Adrenal gland (tissue), 12 donors: Measurements from ENCODE around the gene PXYLP1. TPM values are rescaled to one million over a fixed set of nuclear protein-coding genes. Genes with fewer than 3 reads are reported as not detected.

Experiments
- DNase-seq, 7 donors: peaks; one replicate each; pipeline ENCODE4 v3.0.0-alpha.2; 2019 to 2020
- H3K27ac ChIP-seq, 5 donors: fragments of 200-600 bp; sonication (generic) in 4 of 5; 1 replicate in 3 of 5; 2 replicates in 2 of 5; pipeline versions ENCODE4 v1.5.1 to v1.8.0; 2016 to 2020; ENCODE audit warnings: mild to moderate bottlenecking in 1 of 5
- H3K27me3 ChIP-seq: fragments of 200-600 bp; 2 replicates; pipeline ENCODE4 v1.8.0; 2021
- H3K36me3 ChIP-seq, 2 donors: fragments of 200-600 bp; replicated peaks in 1 of 2; 1 replicate in 1 of 2; 2 replicates in 1 of 2; pipeline versions ENCODE4 v1.5.1 to v1.8.0; 2018 to 2022
- H3K4me1 ChIP-seq, 2 donors: fragments of 200-600 bp; replicated peaks in 1 of 2; 1 replicate in 1 of 2; 2 replicates in 1 of 2; pipeline versions ENCODE4 v1.5.1 to v1.8.0; 2018 to 2021
- H3K4me3 ChIP-seq, 4 donors: fragments of 200-600 bp; sonication (generic) in 3 of 4; one replicate each; pipeline ENCODE4 v1.5.1; 2016 to 2018
- H3K9me3 ChIP-seq, 3 donors: fragments of 200-600 bp; sonication (generic) in 1 of 3; replicated peaks in 1 of 3; 1 replicate in 2 of 3; 2 replicates in 1 of 3; pipeline versions ENCODE4 v1.5.1 to v1.8.0; 2016 to 2021
- CTCF ChIP-seq, 6 experiments: fragments of 450-650 bp in 4 of 6; fragments of 200-600 bp in 2 of 6; sonication (generic) in 1 of 6; IDR thresholded peaks; 1 replicate in 5 of 6; 2 replicates in 1 of 6; pipeline versions ENCODE4 v1.5.1 to v1.8.0; 2016 to 2021; ENCODE audit warnings: antibody characterized with exemption in 6 of 6, mild to moderate bottlenecking in 2 of 6, moderate library complexity in 1 of 6
- POLR2A ChIP-seq, 2 donors: fragments of 450-650 bp; IDR thresholded peaks; one replicate each; pipeline ENCODE4 v1.6.1; 2017; ENCODE audit warnings: antibody characterized with exemption in 2 of 2, mild to moderate bottlenecking in 2 of 2, moderate library complexity in 1 of 2
- WGBS, 4 donors: extraction: QIAGEN DNeasy Blood & Tissue Kit in 2 of 4; methylation state at CpG; one replicate each; pipeline versions ENCODE4 v1.1.5 to v1.1.7; 2013 to 2017; 5-methylcytosine and 5-hydroxymethylcytosine counted together
- intact Hi-C, 2 donors: fragments of 100-400 bp; cut with DNase I; formaldehyde crosslinking; loops; one replicate each; pipeline versions ENCODE4 v1.14.1 to v1.15.0; 2022 to 2023
- polyA plus RNA-seq, 3 donors: library from polyadenylated mRNA; stranded (reverse); fragments of 200-250 nt in 2 of 3; fragments of 350-450 nt in 1 of 3; fragmentation: Illumina TruSeq in 1 of 3; extraction: RNeasy Lipid Tissue Mini Kit (QIAGEN cat#74804) in 1 of 3; gene quantifications; one replicate each; pipeline ENCODE4 v1.2.3, GENCODE V29; 2013 to 2014
- total RNA-seq, 9 donors: library from RNA; depleted of rRNA in 4 of 9; stranded (reverse); fragments of >200 nt in 4 of 9; fragments of 120-200 nt in 1 of 9; fragmentation: NEBNext Ultra II Directional in 1 of 9; extraction: Animal tissue kit (Norgen Biotek cat#: 25700) in 1 of 9; gene quantifications; one replicate each; pipeline versions ENCODE4 v1.1.0 to v1.2.4, GENCODE V29; 2013 to 2023
- donor health status: healthy with polysubstance abuse.
- donor health status: Bipolar disorder and iron deficiency.
- donor health status: DM: yes; HTN: yes; CAD: no.
- donor health status: DM: no; HTN: no; CAD: no.
- donor health status: DM: no; HTN: no; CAD: no.
- donor health status: DM: yes; HTN: yes; CAD: no.

Gene PXYLP1
- total and polyA plus RNA-seq, 12 donors = 5.5 to 22.7 (median 8.1) TPM

- no peak for DNase-seq
- Histone ChIP-seq H3K27ac (no peak overlapping the region), H3K4me1 (peaks cover 7 to 17% of the 10 kb centered on the region in 2 donors), H3K27me3 (no peaks in the 10 kb centered on the region), H3K4me3 (no peak overlapping the region), H3K9me3 (no peaks in the 10 kb centered on the region), H3K36me3 (no peaks in the 10 kb centered on the region)
- no peak for TF ChIP-seq CTCF (IDR thresholded peaks at IDR 0.05)
- TF ChIP-seq POLR2A (IDR thresholded peaks at IDR 0.05) = no peak
- intact Hi-C loops = loop anchor here (5.0 kb wide), 1 partner anchor 150 kb away; no protein-coding TSS in a partner anchor
- 57 to 75% (median 66%) methylated on average over 5 of the region's 5 CpGs for WGBS, 4 donors
Measured at GRCh38 chr3:141306922-141307321, 75.3 kb downstream of the PXYLP1 start.

- intact Hi-C loops = loop anchor here (5.0 kb wide), 1 partner anchor 150 kb away; no protein-coding TSS in a partner anchor
- 68 to 73% (median 71%) methylated on average over 15 to 16 of the region's 16 CpGs for WGBS, 4 donors
- Histone ChIP-seq H3K27ac (no peak overlapping the region), H3K9me3 (no peaks in the 10 kb centered on the region), H3K4me1 (peaks cover 12 to 19% of the 10 kb centered on the region in 2 donors), H3K4me3 (no peak overlapping the region), H3K36me3 (no peaks in the 10 kb centered on the region), H3K27me3 (no peaks in the 10 kb centered on the region)
- TF ChIP-seq POLR2A (IDR thresholded peaks at IDR 0.05) = no peak
- TF ChIP-seq CTCF (IDR thresholded peaks at IDR 0.05) = no peak
- DNase-seq = no peak
Measured at GRCh38 chr3:141307351-141308059, 75.9 kb downstream of the PXYLP1 start.

GRCh38 chr3:141308588-141309218 lies 77.1 kb downstream of the PXYLP1 start:
- Histone ChIP-seq H3K4me3 (no peak overlapping the region), H3K9me3 (no peaks in the 10 kb centered on the region), H3K4me1 (peaks cover 6 to 13% of the 10 kb centered on the region in 2 donors), H3K27me3 (no peaks in the 10 kb centered on the region), H3K27ac (no peak overlapping the region), H3K36me3 (no peaks in the 10 kb centered on the region)
- peak; percentile 36 to 59 (median 52) for TF ChIP-seq CTCF (IDR thresholded peaks at IDR 0.05)
- TF ChIP-seq POLR2A (IDR thresholded peaks at IDR 0.05) = no peak
- DNase-seq = peak; percentile 59 to 81 (median 70)
- WGBS, 4 donors = 51 to 61% (median 55%) methylated on average over 12 to 13 of the region's 13 CpGs
- intact Hi-C loops = loop anchor here (5.0 kb wide), 1 partner anchor 149 kb away; no protein-coding TSS in a partner anchor

GRCh38 chr3:141311170-141311495 lies 79.5 kb downstream of the PXYLP1 start:
- intact Hi-C loops = no loop called here
- peak overlapping the region in 3 of 4 donors; percentile 3 to 82 (median 52) for H3K4me3 ChIP-seq
- no peaks in the 10 kb centered on the region for H3K27me3 ChIP-seq
- H3K27ac ChIP-seq = peak overlapping the region in 2 of 5 donors; percentile 74 to 86
- DNase-seq = no peak
- H3K36me3 ChIP-seq = no peaks in the 10 kb centered on the region
- no peaks in the 10 kb centered on the region for H3K9me3 ChIP-seq
- WGBS, 4 donors = 6 to 16% (median 10%) methylated on average over 13 of the region's 13 CpGs; no CpG with 5 or more reads in 1 of the 4 donors
- H3K4me1 ChIP-seq = peaks cover 6 to 13% of the 10 kb centered on the region in 2 donors
- TF ChIP-seq CTCF (IDR thresholded peaks at IDR 0.05) (no peak), POLR2A (IDR thresholded peaks at IDR 0.05) (no peak)
